ENCODE data around the gene ABCA8.
A peak's percentile ranks its signal among the peaks of the same experiment; 100 is the strongest.

DNA sequence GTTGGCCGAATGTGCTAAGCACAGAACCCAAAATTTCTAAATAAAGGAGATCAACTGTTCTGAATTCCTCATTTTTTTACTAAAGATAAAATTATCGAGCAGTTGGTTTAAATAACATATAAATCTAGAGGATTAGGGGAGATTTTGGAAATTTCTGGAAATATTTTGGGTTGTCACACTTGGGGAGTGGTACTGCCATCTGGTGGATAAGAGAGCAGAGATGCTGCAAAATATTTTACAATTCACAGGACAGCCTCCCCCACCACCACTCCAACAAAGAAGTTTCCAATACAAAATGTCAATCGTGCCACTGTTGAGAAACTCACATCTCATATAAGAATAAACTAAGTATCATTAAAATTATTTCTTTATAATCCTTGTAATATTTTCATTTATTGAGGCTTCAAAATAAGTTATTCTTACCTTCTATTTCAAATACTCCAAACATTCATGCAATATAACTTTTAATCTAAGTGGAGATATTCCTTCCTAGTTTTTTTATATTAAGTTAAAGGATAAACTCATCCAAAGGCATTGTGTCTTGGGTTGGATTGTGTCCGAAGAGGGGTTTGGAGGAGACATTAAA, 17.0 kb upstream of the ABCA8 start:
- TF ChIP-seq, protein P1, sequence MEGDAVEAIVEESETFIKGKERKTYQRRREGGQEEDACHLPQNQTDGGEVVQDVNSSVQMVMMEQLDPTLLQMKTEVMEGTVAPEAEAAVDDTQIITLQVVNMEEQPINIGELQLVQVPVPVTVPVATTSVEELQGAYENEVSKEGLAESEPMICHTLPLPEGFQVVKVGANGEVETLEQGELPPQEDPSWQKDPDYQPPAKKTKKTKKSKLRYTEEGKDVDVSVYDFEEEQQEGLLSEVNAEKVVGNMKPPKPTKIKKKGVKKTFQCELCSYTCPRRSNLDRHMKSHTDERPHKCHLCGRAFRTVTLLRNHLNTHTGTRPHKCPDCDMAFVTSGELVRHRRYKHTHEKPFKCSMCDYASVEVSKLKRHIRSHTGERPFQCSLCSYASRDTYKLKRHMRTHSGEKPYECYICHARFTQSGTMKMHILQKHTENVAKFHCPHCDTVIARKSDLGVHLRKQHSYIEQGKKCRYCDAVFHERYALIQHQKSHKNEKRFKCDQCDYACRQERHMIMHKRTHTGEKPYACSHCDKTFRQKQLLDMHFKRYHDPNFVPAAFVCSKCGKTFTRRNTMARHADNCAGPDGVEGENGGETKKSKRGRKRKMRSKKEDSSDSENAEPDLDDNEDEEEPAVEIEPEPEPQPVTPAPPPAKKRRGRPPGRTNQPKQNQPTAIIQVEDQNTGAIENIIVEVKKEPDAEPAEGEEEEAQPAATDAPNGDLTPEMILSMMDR (conservative IDR thresholded peaks at IDR 0.05; ENCODE audit: low read depth, low read length), result peak; percentile 83
- no peak for TF ChIP-seq EZH2 (IDR thresholded peaks at IDR 0.05; ENCODE audit: borderline replicate concordance, low read depth, low read length, poor library complexity, severe bottlenecking)
